GM19455 (cell line): ENCODE measurements around the gene ALKBH1.
"Not testable (repeated sequence)": the region's sequence is repeated elsewhere in the genome, so short reads cannot be mapped to it uniquely, and the experiment has no call there.

Experiments
- ATAC-seq: cut with Tn5 transposase; IDR thresholded peaks from one replicate; pipeline ENCODE4 v1.9.1; 2021; ENCODE audit not compliant: unreplicated experiment

ALKBH1 gene

DNA sequence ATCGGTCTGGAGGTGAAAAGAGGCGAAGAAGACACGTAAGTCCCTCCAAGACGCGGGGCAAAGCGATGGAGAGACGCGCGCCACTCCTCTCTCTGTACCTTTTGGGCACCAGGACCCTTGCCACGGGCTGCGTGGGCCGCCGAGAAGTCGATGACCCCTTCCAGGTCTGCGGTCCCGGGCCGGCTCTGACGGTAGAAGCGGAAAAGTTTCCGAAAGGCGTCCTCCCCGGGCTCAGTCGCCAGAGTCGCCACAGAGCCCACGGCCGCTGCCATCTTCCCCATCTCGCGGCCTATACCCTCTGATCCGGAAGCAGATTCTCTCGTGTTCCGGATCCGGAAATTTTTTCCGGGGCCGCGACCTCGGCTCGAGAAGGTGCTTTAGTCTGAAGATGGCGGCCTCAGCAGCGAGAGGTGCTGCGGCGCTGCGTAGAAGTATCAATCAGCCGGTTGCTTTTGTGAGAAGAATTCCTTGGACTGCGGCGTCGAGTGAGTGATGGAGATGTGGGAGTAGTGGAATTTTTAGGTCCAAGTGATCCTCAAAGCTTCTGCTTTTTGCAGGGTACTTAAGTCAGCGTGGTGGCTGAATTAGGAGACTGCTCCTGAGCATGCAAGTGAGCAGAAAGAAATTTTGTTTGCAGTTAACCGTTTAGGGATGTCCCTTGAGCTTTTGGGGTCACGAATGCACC lies at the start of gene ALKBH1, which contains the start of gene SLIRP:
Gene ALKBH1, minus strand, starts transcription at position 300 of the 685 bp plus-strand sequence. Its CDS starts 19 bp downstream, at position 281.
Gene SLIRP, plus strand, starts transcription at position 380 of the 685 bp plus-strand sequence. Its CDS starts 9 bp downstream, at position 389.
- peak; percentile 97 for ATAC-seq

DNA sequence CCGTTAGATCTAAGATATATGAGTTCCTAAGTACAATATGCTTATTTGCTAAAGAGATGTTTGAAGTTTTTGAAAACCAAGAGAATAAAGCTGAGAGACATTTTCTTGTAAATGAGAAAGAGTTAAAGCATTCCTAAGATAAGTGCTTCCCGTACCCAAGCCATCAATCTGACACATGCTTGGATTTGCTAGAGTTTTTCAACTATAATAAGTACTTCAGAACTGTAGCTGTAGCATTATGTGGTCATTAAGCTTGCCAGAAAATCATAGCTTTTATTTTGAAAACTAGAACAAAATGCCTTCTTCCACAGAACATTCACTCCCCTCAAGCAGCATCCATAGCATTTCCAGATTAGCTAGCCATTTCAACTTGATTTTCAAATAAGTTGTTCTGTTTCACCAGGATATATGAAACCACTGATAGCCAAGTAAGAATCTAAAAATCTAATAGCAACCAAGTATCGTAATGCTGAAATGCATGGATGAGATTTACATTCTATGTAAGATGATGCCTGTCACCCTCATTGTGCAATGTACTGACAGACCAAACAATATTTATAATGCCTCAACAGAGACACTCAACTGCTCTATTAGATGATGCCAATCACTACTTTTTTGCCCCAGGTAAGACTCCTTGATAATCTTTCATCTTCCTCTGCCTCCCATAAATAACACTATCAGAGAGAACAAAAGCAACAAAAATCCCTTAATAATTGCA lies 45.1 kb upstream of the ALKBH1 start:
- ATAC-seq: no peak

GRCh38 chr14:77752266-77752665 lies 44.4 kb upstream of the ALKBH1 start:
- no peak for ATAC-seq

GRCh38 chr14:77747425-77747824 lies 39.6 kb upstream of the ALKBH1 start:
- ATAC-seq: not testable (repeated sequence)

DNA sequence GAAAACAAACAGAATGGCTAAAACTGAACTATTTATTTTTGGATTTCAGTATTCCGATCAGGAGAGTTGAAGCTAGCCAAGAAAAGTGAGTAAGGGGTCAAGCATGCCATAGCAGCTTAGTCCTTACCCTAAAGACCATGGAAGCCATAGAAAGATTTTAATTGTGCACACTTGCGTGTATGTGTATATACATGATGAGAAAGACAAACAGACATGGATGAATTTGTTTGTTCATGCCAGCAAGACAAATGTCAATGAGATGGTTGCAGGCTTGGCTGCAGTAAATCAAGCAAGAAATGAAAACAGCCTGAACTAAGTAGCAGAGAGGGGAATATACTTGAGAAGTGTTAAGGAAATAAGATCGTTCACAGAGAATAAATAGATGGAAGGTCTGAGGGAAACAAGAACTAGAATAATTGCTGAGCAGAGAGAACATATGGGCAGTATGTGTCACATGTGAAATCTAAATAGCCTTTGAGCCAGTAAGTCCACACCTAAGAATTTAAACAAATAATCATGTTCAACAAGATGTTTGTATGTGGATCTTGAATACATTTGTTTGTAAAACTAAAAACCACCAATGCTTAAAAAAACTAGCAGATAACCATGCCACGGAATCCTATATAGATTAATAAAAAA lies 38.4 kb upstream of the ALKBH1 start:
- ATAC-seq: no peak

- no peak for ATAC-seq
These were observed 33.6 kb upstream of the ALKBH1 start for GRCh38 chr14:77741438-77741837.

DNA sequence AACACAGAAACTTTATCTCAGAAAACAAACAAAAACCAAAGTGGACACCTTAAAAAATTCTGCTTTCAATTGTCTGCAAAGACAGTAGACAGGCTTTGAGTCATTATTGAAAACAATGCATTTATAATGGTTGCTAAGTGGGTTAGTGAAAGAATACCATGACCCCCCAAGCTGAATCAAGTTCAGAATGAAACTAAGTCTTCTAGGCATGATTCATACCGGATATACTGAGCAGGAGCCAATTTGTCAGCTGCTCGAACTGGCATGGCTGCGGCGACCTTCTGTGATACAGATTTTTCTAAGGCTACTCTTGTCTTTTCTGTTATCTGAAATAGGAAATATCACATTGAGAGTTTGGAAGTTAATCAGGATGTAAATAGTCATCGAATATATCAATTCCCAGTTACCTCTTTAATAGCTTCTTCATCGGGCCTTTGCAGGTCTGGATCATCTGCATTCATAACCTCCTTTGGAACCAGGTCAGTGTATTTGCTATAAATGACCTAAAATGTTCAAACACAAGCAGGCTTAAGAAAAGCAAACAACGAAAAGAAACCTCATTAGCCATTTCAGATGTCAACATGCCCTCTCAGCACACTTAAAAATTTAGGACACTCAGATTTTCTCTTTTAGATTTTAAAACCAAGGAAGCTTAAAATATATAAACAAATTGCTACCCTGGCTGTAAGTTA lies 30.9 kb upstream of the ALKBH1 start:
- ATAC-seq: no peak

- ATAC-seq: no peak
These were observed 23.2 kb upstream of the ALKBH1 start for GRCh38 chr14:77730976-77731497.

DNA sequence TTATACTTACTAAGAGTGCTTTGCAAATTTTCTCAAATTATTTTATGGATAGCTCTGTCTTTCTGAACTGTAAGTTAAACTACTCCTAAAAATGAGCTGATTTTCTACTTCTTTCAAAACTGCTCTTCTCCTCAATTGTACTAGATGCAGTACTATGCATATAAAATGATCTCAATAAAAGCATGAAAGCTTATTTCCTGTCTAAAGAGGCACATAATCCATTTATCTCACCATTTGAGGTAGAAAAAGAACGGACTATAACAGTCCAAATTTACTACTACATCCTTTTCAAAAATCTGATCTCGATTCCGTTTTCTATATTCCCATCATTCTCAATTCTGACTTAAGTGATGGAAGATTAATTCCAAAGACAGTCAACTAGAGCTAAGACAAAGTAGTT lies 14.5 kb upstream of the ALKBH1 start:
- no peak for ATAC-seq

DNA sequence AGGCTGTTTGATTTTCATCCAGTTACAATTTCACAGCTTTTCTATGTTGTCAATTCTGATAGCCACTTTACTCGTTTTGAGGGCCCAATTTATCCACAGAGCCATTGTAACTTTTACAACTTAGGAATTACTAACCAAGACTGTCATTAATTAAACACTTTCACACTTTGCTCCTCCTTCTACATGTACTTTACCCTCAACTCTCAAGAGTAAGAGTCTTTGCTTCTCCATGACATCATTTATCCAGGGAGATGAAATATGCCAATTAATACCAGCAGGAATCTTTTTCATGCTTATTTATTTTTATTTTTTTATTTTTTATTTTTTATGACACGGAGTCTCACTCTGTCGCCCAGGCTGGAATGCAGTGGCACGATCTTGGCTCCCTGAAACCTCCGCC lies 13.6 kb upstream of the ALKBH1 start:
- ATAC-seq: no peak

DNA sequence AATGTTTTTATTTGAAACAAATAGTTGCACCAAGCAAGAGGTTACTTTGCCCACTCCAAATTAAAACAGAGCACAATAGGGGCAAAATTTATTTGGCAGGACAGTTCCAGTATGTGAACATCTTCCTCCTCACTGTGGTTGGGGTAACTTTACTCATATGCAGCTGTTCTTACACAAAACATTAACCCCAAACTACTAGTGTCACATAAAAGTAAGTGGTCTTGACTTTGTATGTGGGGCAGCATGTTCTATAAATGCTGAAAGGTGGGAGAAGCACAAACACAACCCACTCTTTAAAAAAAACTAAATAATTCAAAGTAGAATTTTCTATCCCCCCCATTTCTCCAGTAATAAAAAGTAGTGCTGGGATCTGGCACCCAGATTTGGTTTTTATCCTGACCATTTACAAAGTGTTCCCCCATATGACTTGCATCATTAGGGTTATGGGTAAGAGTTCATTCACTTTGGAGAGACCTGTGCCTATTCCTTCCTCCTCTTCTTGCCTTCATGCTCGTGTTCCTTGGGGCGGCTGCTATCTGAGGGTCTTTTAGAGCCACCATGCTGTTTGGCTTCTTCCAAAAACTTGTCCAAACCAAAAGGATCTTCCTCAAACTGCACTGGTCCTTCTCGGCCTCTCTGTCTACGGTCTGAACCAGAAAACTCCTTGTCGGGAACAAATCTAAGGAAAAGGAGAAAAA lies 9.9 kb upstream of the ALKBH1 start:
- no peak for ATAC-seq

- ATAC-seq: no peak
These were observed 7.1 kb upstream of the ALKBH1 start for GRCh38 chr14:77714926-77715325.

- ATAC-seq: no peak
These were observed 2.5 kb upstream of the ALKBH1 start for GRCh38 chr14:77710364-77710763.

DNA sequence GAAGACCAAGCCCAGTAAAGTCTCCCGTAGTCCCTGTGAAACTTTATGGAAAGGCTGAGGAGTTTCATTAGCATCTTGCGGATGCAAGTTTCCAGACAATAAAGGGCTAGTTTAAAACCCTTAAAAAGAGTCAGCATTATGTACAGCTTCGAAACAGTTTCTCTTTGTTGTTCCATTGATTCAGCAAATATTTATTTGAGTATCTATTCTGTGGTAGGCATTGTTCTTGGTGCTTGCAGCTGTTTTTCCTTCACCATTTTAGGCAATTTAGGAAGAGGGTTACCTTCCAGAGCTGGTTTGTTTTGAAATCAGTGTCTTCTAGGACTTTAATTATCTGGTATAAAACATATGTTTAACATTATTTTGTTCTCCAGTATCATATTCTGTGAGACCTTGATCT lies 1.6 kb upstream of the ALKBH1 start:
- no peak for ATAC-seq

GRCh38 chr14:77708749-77709148 lies 926 bp upstream of the ALKBH1 start:
- no peak for ATAC-seq

GRCh38 chr14:77707355-77707723 lies 484 bp downstream of the ALKBH1 start:
- peak; percentile 39 for ATAC-seq

DNA sequence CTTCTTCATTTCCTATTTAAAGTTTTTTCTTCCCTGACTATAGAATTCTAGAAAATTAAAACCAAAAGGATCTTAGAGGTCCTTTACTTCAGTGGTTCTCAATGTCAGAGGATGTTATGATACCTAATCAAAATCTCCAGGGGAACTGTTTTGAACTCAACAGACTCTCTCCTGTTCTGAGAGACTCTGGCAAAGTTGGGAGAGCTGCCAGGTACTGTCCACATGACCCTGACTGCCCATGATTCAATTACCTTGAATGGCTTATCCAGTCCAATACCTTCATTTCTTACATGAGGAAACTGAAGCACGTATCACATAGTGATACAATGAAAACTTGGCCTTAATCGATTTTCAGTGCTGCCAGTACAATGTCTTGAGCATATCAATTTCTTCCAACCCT lies 16.6 kb downstream of the ALKBH1 start:
- ATAC-seq: no peak

GRCh38 chr14:77682158-77682553 lies 25.7 kb downstream of the ALKBH1 start:
- no peak for ATAC-seq

DNA sequence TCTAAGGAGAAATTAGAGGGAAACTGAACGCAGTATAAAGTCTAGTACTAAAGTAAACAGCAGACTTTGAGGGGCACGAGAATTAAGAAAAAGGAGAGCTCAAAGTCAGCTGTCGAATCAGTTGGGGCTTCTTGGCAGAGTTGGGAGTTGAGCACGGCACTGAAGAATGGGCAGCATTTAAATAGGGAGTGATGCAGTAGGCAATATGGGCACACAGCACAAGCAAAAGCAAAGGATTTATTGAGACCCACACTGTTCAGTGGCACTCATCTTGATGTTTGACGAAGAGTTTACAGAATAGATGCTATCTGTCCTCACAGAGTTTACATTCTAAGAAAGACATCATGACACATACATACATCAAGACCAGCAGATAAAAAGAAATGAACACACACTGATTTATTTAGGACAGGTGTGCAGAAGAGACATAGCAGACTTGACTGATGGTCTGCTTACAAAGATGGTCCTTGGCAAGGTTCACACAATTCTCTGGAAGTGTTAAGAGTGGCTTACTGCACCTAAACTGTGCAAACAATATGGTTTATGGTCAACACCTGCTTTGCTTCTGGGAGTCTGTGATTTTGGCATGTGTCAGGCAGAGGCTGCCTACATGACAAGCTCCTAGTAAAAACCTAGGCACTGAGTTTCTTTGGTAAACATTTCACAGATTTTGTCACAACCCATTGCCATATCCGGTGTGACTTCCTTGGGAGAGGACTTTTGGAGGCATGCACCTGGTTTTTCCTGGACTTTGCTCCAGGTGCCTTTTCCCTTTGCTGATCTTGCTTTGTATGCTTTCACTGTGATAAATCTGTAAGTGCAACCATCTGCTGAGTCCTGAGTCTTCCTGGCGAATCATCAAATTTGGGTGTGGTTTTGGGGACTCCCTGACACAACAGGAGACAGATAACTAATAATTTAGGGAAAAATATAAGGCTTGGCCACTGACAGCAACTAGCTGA lies 26.3 kb downstream of the ALKBH1 start:
- no peak for ATAC-seq
